ENCODE data around the gene SLC8A1. TPM values are rescaled to one million over a fixed set of nuclear protein-coding genes. Genes with fewer than 3 reads are reported as not detected.

SLC8A1 gene
- total RNA-seq, 1 experiment from 2014 or later = 1.7 TPM

DNA sequence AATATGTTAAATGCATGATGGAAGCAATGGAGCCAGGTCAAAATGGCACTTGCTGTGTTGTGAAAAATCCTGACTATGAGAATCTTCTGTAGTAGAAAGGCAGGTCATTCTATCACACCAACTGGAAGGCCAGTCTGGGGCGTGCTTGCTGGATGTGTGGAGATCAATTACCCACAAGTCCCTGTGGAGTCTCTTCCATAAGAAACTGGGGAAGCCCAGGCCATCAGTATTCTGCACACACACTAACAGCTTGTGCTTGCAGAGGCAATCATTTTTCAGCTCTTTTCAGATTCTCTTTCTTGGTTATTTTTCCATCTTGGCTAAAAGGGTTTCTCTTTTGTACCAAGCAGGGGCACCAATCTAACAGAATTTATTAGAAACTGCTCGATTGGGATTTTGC lies 190.8 kb downstream of the SLC8A1 start:
- no peak overlapping the region for H2AFZ ChIP-seq (ENCODE audit: low read length)
- Mint-ChIP-seq H3K9me3 (no peaks in the 10 kb centered on the region), H3K4me3 (no peak overlapping the region), H3K4me1 (peaks cover 6 to 13% of the 10 kb centered on the region in 2 experiments), H3K27me3 (ENCODE audit: low read depth) (no peaks in the 10 kb centered on the region), H3K36me3 (ENCODE audit: insufficient read depth in 1 of 3, low read depth in 3 of 3) (no peaks in the 10 kb centered on the region), H3K27ac (peak overlapping the region in 1 of 3 experiments; percentile 18; a peak in 1 of 7 replicates)
- no peaks in the 10 kb centered on the region for H4K20me1 ChIP-seq (ENCODE audit: control insufficient read depth, insufficient read depth, insufficient read length)
- no peaks in the 10 kb centered on the region for H3K27me3 ChIP-seq (ENCODE audit: insufficient read depth, low read length)
- H3K27ac ChIP-seq (ENCODE audit: insufficient read length, low read depth, low read length) = no peak overlapping the region
- H3K79me1 ChIP-seq (ENCODE audit: insufficient read depth, low read depth, low read length, poor library complexity, severe bottlenecking) = no peaks in the 10 kb centered on the region
- H3K56ac ChIP-seq (ENCODE audit: insufficient read length, low read depth, low read length) = no peak overlapping the region
- H2AK5ac ChIP-seq (ENCODE audit: insufficient read length, low read length) = no peak overlapping the region
- WGBS (ENCODE audit: extremely low coverage, insufficient read length, low lambda C conversion rate) = no CpG with 5 or more reads among the region's 2 CpGs
- H3K79me2 ChIP-seq (ENCODE audit: insufficient read depth, low read length) = no peaks in the 10 kb centered on the region
- no peak overlapping the region for H2BK12ac ChIP-seq (ENCODE audit: insufficient read length, low read depth, low read length)
- H3K23me2 ChIP-seq (ENCODE audit: insufficient read length, low read depth, low read length, poor library complexity, severe bottlenecking) = no peaks in the 10 kb centered on the region
- no peak overlapping the region for H3K9ac ChIP-seq (ENCODE audit: extremely low read depth, insufficient read length, low read length)
- H3K18ac ChIP-seq (ENCODE audit: insufficient read length, low read depth, low read length) = no peak overlapping the region
- TF ChIP-seq, protein P1, sequence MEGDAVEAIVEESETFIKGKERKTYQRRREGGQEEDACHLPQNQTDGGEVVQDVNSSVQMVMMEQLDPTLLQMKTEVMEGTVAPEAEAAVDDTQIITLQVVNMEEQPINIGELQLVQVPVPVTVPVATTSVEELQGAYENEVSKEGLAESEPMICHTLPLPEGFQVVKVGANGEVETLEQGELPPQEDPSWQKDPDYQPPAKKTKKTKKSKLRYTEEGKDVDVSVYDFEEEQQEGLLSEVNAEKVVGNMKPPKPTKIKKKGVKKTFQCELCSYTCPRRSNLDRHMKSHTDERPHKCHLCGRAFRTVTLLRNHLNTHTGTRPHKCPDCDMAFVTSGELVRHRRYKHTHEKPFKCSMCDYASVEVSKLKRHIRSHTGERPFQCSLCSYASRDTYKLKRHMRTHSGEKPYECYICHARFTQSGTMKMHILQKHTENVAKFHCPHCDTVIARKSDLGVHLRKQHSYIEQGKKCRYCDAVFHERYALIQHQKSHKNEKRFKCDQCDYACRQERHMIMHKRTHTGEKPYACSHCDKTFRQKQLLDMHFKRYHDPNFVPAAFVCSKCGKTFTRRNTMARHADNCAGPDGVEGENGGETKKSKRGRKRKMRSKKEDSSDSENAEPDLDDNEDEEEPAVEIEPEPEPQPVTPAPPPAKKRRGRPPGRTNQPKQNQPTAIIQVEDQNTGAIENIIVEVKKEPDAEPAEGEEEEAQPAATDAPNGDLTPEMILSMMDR (conservative IDR thresholded peaks at IDR 0.05) = no peak
- H3T11ph ChIP-seq (ENCODE audit: low read length) = no peak overlapping the region
- no peak overlapping the region for H4K8ac ChIP-seq (replicated peaks; ENCODE audit: insufficient read length, low read depth, low read length)
- H2BK20ac ChIP-seq (ENCODE audit: low read depth, low read length, poor library complexity, severe bottlenecking) = no peak overlapping the region
- H4K91ac ChIP-seq (ENCODE audit: insufficient read length, low read depth, low read length) = no peak overlapping the region
- no peak overlapping the region for H3K4me2 ChIP-seq (ENCODE audit: insufficient read depth, insufficient read length, low read length)
- no peak overlapping the region for H3K14ac ChIP-seq (ENCODE audit: insufficient read depth, low read length)
- no peak overlapping the region for H4K5ac ChIP-seq (ENCODE audit: insufficient read length, low read depth, low read length)
- no peak overlapping the region for H2BK5ac ChIP-seq (ENCODE audit: insufficient read length, low read length)
- no peaks in the 10 kb centered on the region for H3K4me1 ChIP-seq (ENCODE audit: insufficient read depth, low read length)
- no peak overlapping the region for H2BK120ac ChIP-seq (ENCODE audit: low read depth, low read length, poor library complexity, severe bottlenecking)
- H3K23ac ChIP-seq (ENCODE audit: insufficient read length, low read depth, low read length) = no peak overlapping the region
- H2BK15ac ChIP-seq (ENCODE audit: low read depth, low read length) = no peak overlapping the region
- H3K4ac ChIP-seq (ENCODE audit: low read depth, low read length) = no peak overlapping the region
- no peak for DNase-seq
- H3K9me3 ChIP-seq (ENCODE audit: control insufficient read depth, low read depth, low read length) = no peaks in the 10 kb centered on the region

Measured in H9 (cell line).